Activated CD8-positive, alpha-beta memory T cell treated with anti-CD3 and anti-CD28 coated beads, Interleukin-2, amount 50 U/mL, for 4 hours (primary cell): Measurements from ENCODE around the gene PCDHGB4.
"Not testable (repeated sequence)": the region's sequence is repeated elsewhere in the genome, so short reads cannot be mapped to it uniquely, and the experiment has no call there.

Experiments used
- DNase-seq: peaks from one replicate; pipeline ENCODE4 v3.0.0-alpha.2; 2020

The PCDHGB4 gene

GRCh38 chr5:141432726-141433125 lies 45.2 kb downstream of the PCDHGB4 start:
- not testable (repeated sequence) for DNase-seq

GRCh38 chr5:141434006-141434405 lies 46.5 kb downstream of the PCDHGB4 start:
- no peak for DNase-seq

GRCh38 chr5:141437221-141437620 lies 49.7 kb downstream of the PCDHGB4 start:
- DNase-seq = no peak

GRCh38 chr5:141439411-141440141 lies 52.1 kb downstream of the PCDHGB4 start:
- DNase-seq = no peak
